ENCODE data around the gene PPP1R15A.
"Not testable (repeated sequence)": the region's sequence is repeated elsewhere in the genome, so short reads cannot be mapped to it uniquely, and the experiment has no call there.

- not testable (repeated sequence) for TF ChIP-seq POLR2A, TAF1 (IDR thresholded peaks at IDR 0.05; ENCODE audit: low read depth, low read length)
Observed at GRCh38 chr19:48871471-48872181, 595 bp upstream of the PPP1R15A start.
